ENCODE results near the gene NCKIPSD.

The NCKIPSD gene

GRCh38 chr3:48696601-48697000, 10.9 kb upstream of the NCKIPSD start:
- H3K27ac ChIP-seq (ENCODE audit: insufficient read depth, low read depth, low read length, poor library complexity, severe bottlenecking) = peak overlapping the region; percentile 36
- no peaks in the 10 kb centered on the region for H3K9me3 ChIP-seq (ENCODE audit: control insufficient read depth, low read length)
- H3K36me3 ChIP-seq (ENCODE audit: control insufficient read depth, insufficient read depth, low read length) = peaks cover 46% of the 10 kb centered on the region
- H3K4me3 ChIP-seq (ENCODE audit: insufficient read depth, low read depth, low read length) = no peak overlapping the region
- H3K4me1 ChIP-seq (ENCODE audit: control insufficient read depth, insufficient read depth, low read length) = peaks cover 11% of the 10 kb centered on the region
- no peaks in the 10 kb centered on the region for H3K27me3 ChIP-seq (ENCODE audit: control insufficient read depth, insufficient read depth, low read length, poor library complexity, severe bottlenecking)

DNA sequence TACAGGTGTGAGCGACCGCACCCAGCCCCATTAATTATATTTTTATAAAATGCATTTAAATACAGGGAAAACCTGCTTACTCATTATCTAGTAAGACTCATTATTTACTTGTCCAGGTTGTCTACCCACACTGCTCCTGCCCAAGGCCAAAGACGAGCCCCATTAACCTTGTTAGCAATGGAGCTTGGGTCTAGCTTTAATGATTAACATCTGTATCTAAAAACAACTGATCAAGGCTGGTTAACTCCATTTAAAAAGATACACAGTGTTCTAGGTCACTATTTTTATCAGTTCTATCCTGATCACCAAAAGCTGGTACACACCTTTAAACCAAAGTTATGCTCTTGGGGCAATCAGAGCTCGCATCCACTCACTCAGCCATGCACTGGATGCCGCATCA, 10.4 kb upstream of the NCKIPSD start:
- H3K4me1 ChIP-seq (ENCODE audit: control insufficient read depth, insufficient read depth, low read length) = peaks cover 11% of the 10 kb centered on the region
- peak overlapping the region; percentile 36 for H3K27ac ChIP-seq (ENCODE audit: insufficient read depth, low read depth, low read length, poor library complexity, severe bottlenecking)
- H3K27me3 ChIP-seq (ENCODE audit: control insufficient read depth, insufficient read depth, low read length, poor library complexity, severe bottlenecking) = no peaks in the 10 kb centered on the region
- H3K36me3 ChIP-seq (ENCODE audit: control insufficient read depth, insufficient read depth, low read length) = peaks cover 50% of the 10 kb centered on the region
- 96 to 99% methylated on average over 4 to 5 of the region's 5 CpGs for WGBS, 2 experiments
- H3K4me3 ChIP-seq (ENCODE audit: insufficient read depth, low read depth, low read length) = no peak overlapping the region
- H3K9me3 ChIP-seq (ENCODE audit: control insufficient read depth, low read length) = no peaks in the 10 kb centered on the region

- no peak overlapping the region for H3K4me3 ChIP-seq (ENCODE audit: insufficient read depth, low read depth, low read length)
- H3K27me3 ChIP-seq (ENCODE audit: control insufficient read depth, insufficient read depth, low read length, poor library complexity, severe bottlenecking) = no peaks in the 10 kb centered on the region
- H3K36me3 ChIP-seq (ENCODE audit: control insufficient read depth, insufficient read depth, low read length) = peaks cover 48% of the 10 kb centered on the region
- H3K9me3 ChIP-seq (ENCODE audit: control insufficient read depth, low read length) = no peaks in the 10 kb centered on the region
- H3K4me1 ChIP-seq (ENCODE audit: control insufficient read depth, insufficient read depth, low read length) = peaks cover 11% of the 10 kb centered on the region
- peak overlapping the region; percentile 92 for H3K27ac ChIP-seq (ENCODE audit: insufficient read depth, low read depth, low read length, poor library complexity, severe bottlenecking)
- WGBS, 2 experiments = 24 to 36% methylated on average over 9 of the region's 9 CpGs
Observed at GRCh38 chr3:48695393-48695753, 9.7 kb upstream of the NCKIPSD start.

- peaks cover 11% of the 10 kb centered on the region for H3K4me1 ChIP-seq (ENCODE audit: control insufficient read depth, insufficient read depth, low read length)
- no peak overlapping the region for H3K4me3 ChIP-seq (ENCODE audit: insufficient read depth, low read depth, low read length)
- H3K36me3 ChIP-seq (ENCODE audit: control insufficient read depth, insufficient read depth, low read length) = peaks cover 44% of the 10 kb centered on the region
- no peaks in the 10 kb centered on the region for H3K27me3 ChIP-seq (ENCODE audit: control insufficient read depth, insufficient read depth, low read length, poor library complexity, severe bottlenecking)
- H3K9me3 ChIP-seq (ENCODE audit: control insufficient read depth, low read length) = no peaks in the 10 kb centered on the region
- peak overlapping the region; percentile 92 for H3K27ac ChIP-seq (ENCODE audit: insufficient read depth, low read depth, low read length, poor library complexity, severe bottlenecking)
- WGBS, 2 experiments = 76 to 80% methylated on average over 23 of the region's 23 CpGs
Observed at GRCh38 chr3:48694610-48695392, 9.1 kb upstream of the NCKIPSD start.

GRCh38 chr3:48693826-48694225, 8.1 kb upstream of the NCKIPSD start:
- Histone ChIP-seq H3K9me3 (ENCODE audit: control insufficient read depth, low read length) (no peaks in the 10 kb centered on the region), H3K4me1 (ENCODE audit: control insufficient read depth, insufficient read depth, low read length) (peaks cover 11% of the 10 kb centered on the region), H3K27ac (ENCODE audit: insufficient read depth, low read depth, low read length, poor library complexity, severe bottlenecking) (no peak overlapping the region), H3K36me3 (ENCODE audit: control insufficient read depth, insufficient read depth, low read length) (peaks cover 45% of the 10 kb centered on the region), H3K4me3 (ENCODE audit: insufficient read depth, low read depth, low read length) (no peak overlapping the region), H3K27me3 (ENCODE audit: control insufficient read depth, insufficient read depth, low read length, poor library complexity, severe bottlenecking) (no peaks in the 10 kb centered on the region)
- WGBS, 2 experiments = 91 to 96% methylated on average over 8 of the region's 8 CpGs

DNA sequence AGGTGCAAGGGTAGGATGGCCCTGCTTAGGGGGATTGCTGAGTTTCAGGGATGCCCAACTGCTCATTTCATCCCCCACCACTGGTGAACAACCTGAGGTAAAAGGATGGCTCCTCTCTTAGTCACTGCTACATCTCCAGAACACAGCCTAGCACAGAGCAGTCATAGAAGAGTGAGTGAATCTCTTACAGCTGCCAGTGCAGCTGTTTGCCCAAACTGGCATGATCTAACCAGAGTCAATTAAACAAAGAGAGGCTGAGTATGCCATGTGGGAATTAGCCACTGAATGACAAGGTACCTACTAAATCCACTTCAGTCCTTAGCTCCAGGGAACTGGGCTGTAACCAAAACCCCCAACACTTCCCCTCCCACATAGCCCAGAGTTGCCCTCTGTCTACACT, 6.8 kb upstream of the NCKIPSD start:
- no peaks in the 10 kb centered on the region for H3K27me3 ChIP-seq (ENCODE audit: control insufficient read depth, insufficient read depth, low read length, poor library complexity, severe bottlenecking)
- H3K36me3 ChIP-seq (ENCODE audit: control insufficient read depth, insufficient read depth, low read length) = peaks cover 51% of the 10 kb centered on the region
- H3K4me1 ChIP-seq (ENCODE audit: control insufficient read depth, insufficient read depth, low read length) = peaks cover 11% of the 10 kb centered on the region
- H3K27ac ChIP-seq (ENCODE audit: insufficient read depth, low read depth, low read length, poor library complexity, severe bottlenecking) = peak overlapping the region; percentile 26
- no peaks in the 10 kb centered on the region for H3K9me3 ChIP-seq (ENCODE audit: control insufficient read depth, low read length)
- H3K4me3 ChIP-seq (ENCODE audit: insufficient read depth, low read depth, low read length) = no peak overlapping the region

- no peaks in the 10 kb centered on the region for H3K27me3 ChIP-seq (ENCODE audit: control insufficient read depth, insufficient read depth, low read length, poor library complexity, severe bottlenecking)
- H3K4me1 ChIP-seq (ENCODE audit: control insufficient read depth, insufficient read depth, low read length) = peaks cover 11% of the 10 kb centered on the region
- WGBS, 2 experiments = 91 to 95% methylated on average over 2 of the region's 2 CpGs
- H3K27ac ChIP-seq (ENCODE audit: insufficient read depth, low read depth, low read length, poor library complexity, severe bottlenecking) = no peak overlapping the region
- no peaks in the 10 kb centered on the region for H3K9me3 ChIP-seq (ENCODE audit: control insufficient read depth, low read length)
- H3K36me3 ChIP-seq (ENCODE audit: control insufficient read depth, insufficient read depth, low read length) = peaks cover 56% of the 10 kb centered on the region
- no peak overlapping the region for H3K4me3 ChIP-seq (ENCODE audit: insufficient read depth, low read depth, low read length)
Observed at GRCh38 chr3:48690846-48691458, 5.2 kb upstream of the NCKIPSD start.

GRCh38 chr3:48689384-48689783, 3.7 kb upstream of the NCKIPSD start:
- H3K4me1 ChIP-seq (ENCODE audit: control insufficient read depth, insufficient read depth, low read length) = peaks cover 2% of the 10 kb centered on the region
- no peak overlapping the region for H3K4me3 ChIP-seq (ENCODE audit: insufficient read depth, low read depth, low read length)
- H3K27me3 ChIP-seq (ENCODE audit: control insufficient read depth, insufficient read depth, low read length, poor library complexity, severe bottlenecking) = no peaks in the 10 kb centered on the region
- WGBS, 2 experiments = 76 to 78% methylated on average over 5 of the region's 5 CpGs
- no peak overlapping the region for H3K27ac ChIP-seq (ENCODE audit: insufficient read depth, low read depth, low read length, poor library complexity, severe bottlenecking)
- H3K9me3 ChIP-seq (ENCODE audit: control insufficient read depth, low read length) = no peaks in the 10 kb centered on the region
- peaks cover 56% of the 10 kb centered on the region for H3K36me3 ChIP-seq (ENCODE audit: control insufficient read depth, insufficient read depth, low read length)

DNA sequence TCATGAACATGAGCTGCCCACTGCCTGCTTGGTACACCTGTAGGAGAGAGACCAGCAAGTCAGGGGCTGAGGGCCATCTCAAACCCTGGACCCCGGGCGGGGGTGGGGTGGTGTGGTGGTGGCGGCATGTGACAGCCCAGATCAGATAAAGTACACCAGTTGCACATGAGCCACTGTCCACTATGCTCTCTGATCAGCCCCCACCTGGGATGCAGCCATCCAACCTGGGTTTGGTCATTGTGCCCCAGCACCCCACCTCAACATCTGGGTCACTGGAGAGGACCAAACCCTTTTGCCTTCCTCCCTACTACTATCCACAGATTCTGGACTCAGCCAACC, 3.0 kb upstream of the NCKIPSD start:
- Histone ChIP-seq H3K27ac (ENCODE audit: insufficient read depth, low read depth, low read length, poor library complexity, severe bottlenecking) (no peak overlapping the region), H3K27me3 (ENCODE audit: control insufficient read depth, insufficient read depth, low read length, poor library complexity, severe bottlenecking) (no peaks in the 10 kb centered on the region), H3K36me3 (ENCODE audit: control insufficient read depth, insufficient read depth, low read length) (peaks cover 52% of the 10 kb centered on the region), H3K4me3 (ENCODE audit: insufficient read depth, low read depth, low read length) (no peak overlapping the region), H3K9me3 (ENCODE audit: control insufficient read depth, low read length) (no peaks in the 10 kb centered on the region), H3K4me1 (ENCODE audit: control insufficient read depth, insufficient read depth, low read length) (peaks cover 8% of the 10 kb centered on the region)
- WGBS, 2 experiments = 94 to 98% methylated on average over 3 of the region's 3 CpGs

DNA sequence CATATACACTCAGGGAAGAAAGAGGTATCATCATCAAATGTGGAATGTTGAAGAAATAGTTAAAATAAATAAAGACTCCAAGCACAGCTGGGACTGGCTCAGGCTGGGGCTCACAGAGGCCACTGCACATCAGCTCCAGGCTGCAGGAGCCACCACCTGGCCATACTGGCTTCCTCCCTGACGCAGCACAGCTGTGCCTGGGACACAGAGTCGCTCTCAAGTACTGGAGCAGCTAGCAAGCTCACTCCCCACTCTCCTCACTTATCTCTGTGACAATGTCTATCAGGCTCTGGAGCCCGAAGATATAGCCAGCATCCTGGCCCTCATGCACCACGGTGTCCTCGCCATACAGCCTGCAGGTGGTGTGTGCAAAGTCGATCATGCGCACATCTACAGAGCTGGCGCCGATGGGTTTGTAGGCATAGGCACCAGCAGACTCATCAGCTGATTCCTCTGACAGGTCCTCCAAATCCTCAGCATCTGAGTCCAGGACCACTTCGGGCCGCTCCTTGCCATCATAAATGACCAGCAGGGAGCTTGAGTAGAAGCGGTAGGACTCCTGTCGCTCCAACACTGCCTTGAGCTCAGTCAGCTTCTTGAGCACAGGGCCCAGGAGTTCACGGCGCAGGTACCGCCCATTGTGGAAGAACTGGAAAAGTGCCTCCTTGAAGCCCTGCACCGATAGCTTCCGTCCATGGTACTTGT, 2.5 kb upstream of the NCKIPSD start:
- no peaks in the 10 kb centered on the region for H3K9me3 ChIP-seq (ENCODE audit: control insufficient read depth, low read length)
- 95% methylated on average over 18 of the region's 18 CpGs for WGBS, 2 experiments
- H3K36me3 ChIP-seq (ENCODE audit: control insufficient read depth, insufficient read depth, low read length) = peaks cover 48% of the 10 kb centered on the region
- H3K4me3 ChIP-seq (ENCODE audit: insufficient read depth, low read depth, low read length) = no peak overlapping the region
- H3K4me1 ChIP-seq (ENCODE audit: control insufficient read depth, insufficient read depth, low read length) = peaks cover 8% of the 10 kb centered on the region
- no peak overlapping the region for H3K27ac ChIP-seq (ENCODE audit: insufficient read depth, low read depth, low read length, poor library complexity, severe bottlenecking)
- H3K27me3 ChIP-seq (ENCODE audit: control insufficient read depth, insufficient read depth, low read length, poor library complexity, severe bottlenecking) = no peaks in the 10 kb centered on the region
